H9 (cell line): ENCODE results near the gene ODAD4. TPM values are rescaled to one million over a fixed set of nuclear protein-coding genes. Genes with fewer than 3 reads are reported as not detected.

Experiments used
- DNase-seq: peaks from one replicate; pipeline ENCODE4 v3.0.0-alpha.2; 2017
- H2AFZ ChIP-seq: one replicate; pipeline ENCODE4 v1.6.1; 2013; ENCODE audit warnings: mild to moderate bottlenecking, low read length, control low read depth, moderate library complexity
- H2AK5ac ChIP-seq: 2 replicates; pipeline ENCODE4 v1.6.1; 2013; ENCODE audit warnings: low read length, control low read depth, mixed read lengths; ENCODE audit not compliant: insufficient read length
- H2BK120ac ChIP-seq: one replicate; pipeline ENCODE4 v1.6.1; 2013; ENCODE audit warnings: low read depth, mild to moderate bottlenecking, low read length, control low read depth, inconsistent platforms; ENCODE audit not compliant: poor library complexity, severe bottlenecking
- H2BK12ac ChIP-seq: 2 replicates; pipeline ENCODE4 v1.6.1; 2013; ENCODE audit warnings: low read length, control low read depth, mixed read lengths, low read depth; ENCODE audit not compliant: insufficient read length
- H2BK15ac ChIP-seq: 2 replicates; pipeline ENCODE4 v1.6.1; 2013; ENCODE audit warnings: low read depth, low read length, control low read depth
- H2BK20ac ChIP-seq: one replicate; pipeline ENCODE4 v1.6.1; 2013; ENCODE audit warnings: low read depth, mild to moderate bottlenecking, low read length, control low read depth, inconsistent platforms; ENCODE audit not compliant: poor library complexity, severe bottlenecking
- H2BK5ac ChIP-seq: 2 replicates; pipeline ENCODE4 v1.6.1; 2013; ENCODE audit warnings: low read length, control low read depth, mixed read lengths; ENCODE audit not compliant: insufficient read length
- H3K14ac ChIP-seq: 2 replicates; pipeline ENCODE4 v1.6.1; 2013; ENCODE audit warnings: low read length, control low read depth; ENCODE audit not compliant: insufficient read depth
- H3K18ac ChIP-seq: 2 replicates; pipeline ENCODE4 v1.6.1; 2013; ENCODE audit warnings: low read depth, mild to moderate bottlenecking, mixed read lengths, low read length, control low read depth; ENCODE audit not compliant: insufficient read length
- H3K23ac ChIP-seq: 2 replicates; pipeline ENCODE4 v1.6.1; 2013; ENCODE audit warnings: low read length, control low read depth, mixed read lengths, low read depth; ENCODE audit not compliant: insufficient read length
- H3K23me2 ChIP-seq: 2 replicates; pipeline ENCODE4 v1.6.1; 2013; ENCODE audit warnings: low read depth, mild to moderate bottlenecking, mixed read lengths, low read length, control low read depth; ENCODE audit not compliant: insufficient read length, poor library complexity, severe bottlenecking
- H3K27ac ChIP-seq: 2 replicates; pipeline ENCODE4 v1.5.1; 2013; ENCODE audit warnings: low read length, control low read depth, mixed read lengths, low read depth; ENCODE audit not compliant: insufficient read length
- H3K27me3 ChIP-seq: 2 replicates; pipeline ENCODE4 v1.6.1; 2013; ENCODE audit warnings: low read length, control low read depth, inconsistent platforms; ENCODE audit not compliant: insufficient read depth
- H3K4ac ChIP-seq: 2 replicates; pipeline ENCODE4 v1.6.1; 2013; ENCODE audit warnings: low read depth, mild to moderate bottlenecking, control low read depth, inconsistent platforms, low read length, moderate library complexity
- H3K4me1 ChIP-seq: 2 replicates; pipeline ENCODE4 v1.6.1; 2013; ENCODE audit warnings: low read length, control low read depth, inconsistent platforms; ENCODE audit not compliant: insufficient read depth
- H3K4me2 ChIP-seq: 2 replicates; pipeline ENCODE4 v1.6.1; 2013; ENCODE audit warnings: low read length, control low read depth, mixed read lengths; ENCODE audit not compliant: insufficient read length, insufficient read depth
- H3K56ac ChIP-seq: 2 replicates; pipeline ENCODE4 v1.6.1; 2013; ENCODE audit warnings: low read depth, mild to moderate bottlenecking, mixed read lengths, low read length, control low read depth; ENCODE audit not compliant: insufficient read length
- H3K79me1 ChIP-seq: 2 replicates; pipeline ENCODE4 v1.6.1; 2013; ENCODE audit warnings: low read depth, mild to moderate bottlenecking, moderate library complexity, low read length, control low read depth, inconsistent platforms; ENCODE audit not compliant: insufficient read depth, poor library complexity, severe bottlenecking
- H3K79me2 ChIP-seq: 2 replicates; pipeline ENCODE4 v1.6.1; 2013; ENCODE audit warnings: low read length, control low read depth, inconsistent platforms; ENCODE audit not compliant: insufficient read depth
- H3K9ac ChIP-seq: 2 replicates; pipeline ENCODE4 v1.6.1; 2013; ENCODE audit warnings: low read length, control low read depth, mixed read lengths; ENCODE audit not compliant: insufficient read length; ENCODE audit errors: extremely low read depth
- H3K9me3 ChIP-seq: one replicate; pipeline ENCODE4 v1.6.1; 2013; ENCODE audit warnings: low read depth, low read length, inconsistent platforms; ENCODE audit not compliant: control insufficient read depth
- H3T11ph ChIP-seq: one replicate; pipeline ENCODE4 v1.6.1; 2013; ENCODE audit warnings: mild to moderate bottlenecking, low read length, control low read depth, inconsistent platforms
- H4K20me1 ChIP-seq: one replicate; pipeline ENCODE4 v1.6.1; 2013; ENCODE audit not compliant: control insufficient read depth, insufficient read length, insufficient read depth
- H4K5ac ChIP-seq: 2 replicates; pipeline ENCODE4 v1.6.1; 2013; ENCODE audit warnings: low read depth, mild to moderate bottlenecking, mixed read lengths, low read length, control low read depth; ENCODE audit not compliant: insufficient read length
- H4K8ac ChIP-seq: replicated peaks from 2 replicates; pipeline ENCODE4 v1.6.1; 2013; ENCODE audit warnings: low read length, control low read depth, mixed read lengths, low read depth; ENCODE audit not compliant: insufficient read length
- H4K91ac ChIP-seq: 2 replicates; pipeline ENCODE4 v1.6.1; 2013; ENCODE audit warnings: low read depth, mild to moderate bottlenecking, moderate library complexity, mixed read lengths, low read length, control low read depth; ENCODE audit not compliant: insufficient read length
- H3K27ac Mint-ChIP-seq, 3 experiments: 2 replicates in 2 of 3; 3 replicates in 1 of 3; pipeline ENCODE4 v1.8.0; 2020 to 2021; ENCODE audit warnings: mixed read lengths in 3 of 3, mild to moderate bottlenecking in 1 of 3, moderate library complexity in 1 of 3
- H3K27me3 Mint-ChIP-seq: 2 replicates; pipeline ENCODE4 v1.8.0; 2021; ENCODE audit warnings: low read depth, mild to moderate bottlenecking, moderate library complexity, mixed read lengths
- H3K36me3 Mint-ChIP-seq, 3 experiments: 2 replicates in 2 of 3; 3 replicates in 1 of 3; pipeline ENCODE4 v1.8.0; 2020 to 2021; ENCODE audit warnings: low read depth in 3 of 3, mixed read lengths in 3 of 3; ENCODE audit not compliant: insufficient read depth in 1 of 3
- H3K4me1 Mint-ChIP-seq, 2 experiments: 2 replicates each; pipeline ENCODE4 v1.8.0; 2020; ENCODE audit warnings: mixed read lengths in 2 of 2
- H3K4me3 Mint-ChIP-seq, 2 experiments: 2 replicates in 1 of 2; 3 replicates in 1 of 2; pipeline ENCODE4 v1.8.0; 2020 to 2021; ENCODE audit warnings: mild to moderate bottlenecking in 2 of 2, mixed read lengths in 2 of 2, moderate library complexity in 1 of 2
- H3K9me3 Mint-ChIP-seq, 2 experiments: 2 replicates in 1 of 2; 3 replicates in 1 of 2; pipeline ENCODE4 v1.8.0; 2020; ENCODE audit warnings: mild to moderate bottlenecking in 2 of 2, mixed read lengths in 2 of 2, moderate library complexity in 1 of 2
- WGBS: extraction: QIAGEN DNeasy Blood & Tissue Kit; methylation state at CpG from one replicate; pipeline ENCODE4 v1.1.7; 2013; ENCODE audit warnings: missing lambda C conversion rate, low lambda C conversion rate, mixed read lengths; ENCODE audit not compliant: insufficient read length; ENCODE audit errors: extremely low coverage; 5-methylcytosine and 5-hydroxymethylcytosine counted together
- total RNA-seq: library from RNA; stranded (reverse); gene quantifications from 2 replicates; pipeline ENCODE4 v1.2.1, GENCODE V29; 2021
- TF ChIP-seq, protein P1 (sequence below): fragments of 200-600 bp; sonication (generic); conservative IDR thresholded peaks from 3 replicates; pipeline ENCODE4 v1.8.0; 2021; ENCODE audit warnings: antibody characterized with exemption, mild to moderate bottlenecking

Gene ODAD4
- total RNA-seq, 1 experiment from 2014 or later = 2.1 TPM

DNA sequence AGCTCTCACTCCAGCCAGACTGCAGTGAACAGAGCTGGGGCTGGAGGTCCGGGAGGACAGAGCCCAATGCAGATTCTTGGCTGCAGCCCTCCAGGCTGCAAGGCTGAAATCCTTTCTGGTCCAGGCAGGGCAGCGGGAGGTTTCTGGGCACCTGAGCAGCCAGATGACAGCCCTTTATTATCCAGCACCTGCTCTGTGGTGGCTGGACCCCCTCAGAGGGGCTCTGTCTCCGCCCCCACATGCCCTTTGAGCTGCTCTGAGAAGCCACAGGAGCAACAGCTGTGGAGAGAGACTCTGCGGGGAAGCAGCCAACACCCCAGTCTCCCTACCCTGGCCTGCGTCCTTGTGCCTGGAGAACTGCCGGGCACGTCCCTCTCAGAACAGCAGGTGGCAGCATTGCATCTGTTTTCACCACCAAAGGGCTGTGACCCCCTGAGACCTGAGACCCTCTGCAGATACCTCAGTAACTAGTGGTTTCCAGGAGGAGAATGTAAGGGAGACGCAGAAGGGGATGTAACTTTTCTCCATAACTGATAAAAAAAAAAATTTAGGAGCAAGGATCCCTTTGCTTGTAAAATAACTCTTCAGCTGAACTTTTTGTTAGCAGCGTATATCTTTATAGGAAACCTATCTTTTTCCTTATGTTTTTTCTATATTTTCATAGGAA, 32.5 kb downstream of the ODAD4 start:
- Mint-ChIP-seq H3K9me3 (no peaks in the 10 kb centered on the region), H3K36me3 (peaks cover 3% of the 10 kb centered on the region in 3 experiments; a peak in 5 of 7 replicates), H3K27ac (no peak overlapping the region), H3K27me3 (peaks cover 4% of the 10 kb centered on the region; the same call in 1 of the 2 replicates), H3K4me1 (peaks cover 39 to 42% of the 10 kb centered on the region in 2 experiments), H3K4me3 (no peak overlapping the region)
- Histone ChIP-seq H2AK5ac (no peak overlapping the region), H3K4ac (no peak overlapping the region), H3K27me3 (no peaks in the 10 kb centered on the region), H3T11ph (no peak overlapping the region), H2BK12ac (no peak overlapping the region), H4K8ac (no peak overlapping the region), H3K23ac (no peak overlapping the region), H3K9ac (no peak overlapping the region), H3K4me1 (no peaks in the 10 kb centered on the region; the same call in 1 of the 2 replicates), H3K79me1 (no peaks in the 10 kb centered on the region), H2AFZ (no peak overlapping the region), H4K20me1 (no peaks in the 10 kb centered on the region), H3K14ac (no peak overlapping the region), H2BK5ac (no peak overlapping the region), H2BK15ac (no peak overlapping the region), H3K18ac (no peak overlapping the region), H2BK120ac (no peak overlapping the region), H3K56ac (no peak overlapping the region), H3K27ac (no peak overlapping the region), H4K91ac (no peak overlapping the region), H3K79me2 (no peaks in the 10 kb centered on the region), H2BK20ac (no peak overlapping the region), H4K5ac (no peak overlapping the region), H3K23me2 (peaks cover 12% of the 10 kb centered on the region), H3K9me3 (no peaks in the 10 kb centered on the region), H3K4me2 (no peak overlapping the region)
- peak; percentile 92 for DNase-seq
- TF ChIP-seq, protein P1, sequence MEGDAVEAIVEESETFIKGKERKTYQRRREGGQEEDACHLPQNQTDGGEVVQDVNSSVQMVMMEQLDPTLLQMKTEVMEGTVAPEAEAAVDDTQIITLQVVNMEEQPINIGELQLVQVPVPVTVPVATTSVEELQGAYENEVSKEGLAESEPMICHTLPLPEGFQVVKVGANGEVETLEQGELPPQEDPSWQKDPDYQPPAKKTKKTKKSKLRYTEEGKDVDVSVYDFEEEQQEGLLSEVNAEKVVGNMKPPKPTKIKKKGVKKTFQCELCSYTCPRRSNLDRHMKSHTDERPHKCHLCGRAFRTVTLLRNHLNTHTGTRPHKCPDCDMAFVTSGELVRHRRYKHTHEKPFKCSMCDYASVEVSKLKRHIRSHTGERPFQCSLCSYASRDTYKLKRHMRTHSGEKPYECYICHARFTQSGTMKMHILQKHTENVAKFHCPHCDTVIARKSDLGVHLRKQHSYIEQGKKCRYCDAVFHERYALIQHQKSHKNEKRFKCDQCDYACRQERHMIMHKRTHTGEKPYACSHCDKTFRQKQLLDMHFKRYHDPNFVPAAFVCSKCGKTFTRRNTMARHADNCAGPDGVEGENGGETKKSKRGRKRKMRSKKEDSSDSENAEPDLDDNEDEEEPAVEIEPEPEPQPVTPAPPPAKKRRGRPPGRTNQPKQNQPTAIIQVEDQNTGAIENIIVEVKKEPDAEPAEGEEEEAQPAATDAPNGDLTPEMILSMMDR = peak; percentile 94
- WGBS = no CpG with 5 or more reads among the region's 9 CpGs
